Measurements from ENCODE around the gene SLX4IP.

Gene SLX4IP

DNA sequence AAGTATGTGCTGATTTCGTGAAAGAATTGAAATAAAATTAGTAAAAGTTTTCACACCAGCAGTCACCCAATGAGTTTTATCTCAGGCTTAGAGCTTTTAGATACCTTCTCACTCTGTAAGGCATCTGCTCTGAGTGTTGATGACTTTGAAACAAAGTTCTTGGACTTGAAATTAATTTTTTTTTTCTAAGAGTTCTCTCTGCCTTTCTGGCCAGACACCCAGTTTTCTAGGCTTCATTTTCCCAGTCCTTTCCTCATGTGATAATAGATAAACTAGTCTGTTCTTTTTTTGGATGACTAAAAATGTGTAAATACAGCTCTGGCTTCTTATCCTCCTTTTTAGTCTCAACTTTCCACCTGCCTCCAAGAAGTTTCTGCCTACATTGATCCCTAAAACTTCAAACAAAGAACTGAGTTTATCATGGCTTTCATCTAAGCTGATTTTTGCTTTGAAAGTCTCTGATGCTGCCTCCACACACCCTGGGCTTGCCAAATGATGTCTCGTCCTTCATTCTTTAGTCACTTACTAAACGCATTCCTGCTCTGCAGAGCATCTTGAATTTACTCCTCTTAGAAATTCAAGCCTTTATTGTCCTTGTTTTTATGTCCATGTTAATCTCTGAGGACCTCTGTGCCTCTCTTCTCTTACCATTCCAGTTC is 32.7 kb downstream of the SLX4IP start:
- DNase-seq: no peak

DNA sequence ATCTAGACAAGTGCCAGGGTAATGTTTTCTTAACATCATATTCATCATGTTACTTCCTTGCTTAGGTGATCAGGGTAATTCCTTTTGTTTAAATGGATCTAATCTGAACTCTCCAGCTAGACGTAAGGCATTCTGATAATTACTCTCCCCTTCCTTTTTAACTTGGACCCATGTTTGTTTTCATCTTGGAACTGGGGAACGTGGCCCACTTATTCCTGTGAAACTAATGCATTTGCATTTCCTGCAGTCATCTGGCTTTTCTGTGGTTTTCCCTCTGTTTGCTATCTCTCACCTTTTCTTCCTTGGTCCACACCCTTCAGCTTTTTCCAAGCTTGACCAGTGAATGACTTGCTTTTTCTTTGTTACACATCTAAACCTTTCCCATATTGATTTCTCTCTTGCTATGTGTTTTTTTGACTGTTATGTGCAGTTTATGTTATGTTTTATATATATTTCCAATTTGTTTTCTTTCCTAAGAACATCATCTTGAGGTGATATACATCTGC is 33.3 kb downstream of the SLX4IP start:
- no peak for DNase-seq

DNA sequence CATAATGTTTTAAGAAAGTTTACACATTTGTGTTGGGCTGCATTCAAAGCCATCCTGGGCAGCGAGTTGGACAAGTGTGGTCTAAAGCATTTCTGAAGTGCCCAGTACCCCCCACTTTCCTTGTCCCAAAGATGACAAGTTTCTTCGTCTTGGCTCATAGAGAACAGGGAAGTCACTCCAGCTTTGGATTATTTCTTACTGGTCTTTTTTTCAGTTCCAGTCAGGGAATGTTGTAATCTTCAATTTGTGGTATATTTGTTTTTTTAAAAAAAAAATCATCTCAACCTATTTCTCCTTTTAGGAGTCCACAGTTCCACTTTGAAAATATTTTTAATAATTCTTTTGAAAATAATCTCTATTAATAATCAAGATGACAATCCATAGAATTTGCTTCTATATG is 34.0 kb downstream of the SLX4IP start:
- DNase-seq: no peak

DNA sequence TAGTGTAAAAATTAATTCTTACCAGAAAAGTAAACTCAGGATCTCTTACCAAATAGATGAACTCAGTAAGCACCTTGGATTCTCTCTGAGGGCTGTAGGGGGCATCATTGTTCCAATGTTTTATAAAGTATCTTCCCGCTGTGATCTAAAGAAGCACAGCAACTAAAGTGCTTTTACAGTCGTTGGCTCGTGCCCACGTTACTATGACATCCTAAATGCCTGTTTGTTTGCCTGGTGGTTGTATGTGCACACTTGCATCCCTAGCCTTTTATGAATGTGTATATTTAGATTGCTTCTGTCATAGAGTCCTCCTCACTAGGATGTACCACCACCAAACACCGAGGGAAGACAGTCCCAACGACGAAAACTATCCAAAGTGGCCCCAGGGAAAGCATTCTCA is 34.5 kb downstream of the SLX4IP start:
- peak; percentile 84 for DNase-seq

DNA sequence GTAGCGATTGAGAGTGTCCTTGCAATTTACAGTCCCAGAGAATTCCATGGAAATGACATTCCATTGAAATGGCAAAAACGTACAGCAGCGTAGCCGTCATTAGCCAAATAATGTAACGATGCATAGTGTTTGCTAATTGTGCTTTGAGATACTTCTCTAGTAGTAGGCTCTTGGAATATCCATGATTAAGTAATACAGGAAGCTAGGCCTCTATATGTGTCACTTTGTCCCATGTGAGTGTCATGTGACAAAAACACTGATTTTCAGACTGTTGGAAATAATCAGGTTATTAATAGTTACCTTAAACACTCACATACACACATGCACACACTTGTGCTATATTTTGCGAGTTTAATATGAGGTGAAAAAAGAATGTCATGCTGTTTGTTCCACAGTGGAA is 35.2 kb downstream of the SLX4IP start:
- no peak for DNase-seq

DNA sequence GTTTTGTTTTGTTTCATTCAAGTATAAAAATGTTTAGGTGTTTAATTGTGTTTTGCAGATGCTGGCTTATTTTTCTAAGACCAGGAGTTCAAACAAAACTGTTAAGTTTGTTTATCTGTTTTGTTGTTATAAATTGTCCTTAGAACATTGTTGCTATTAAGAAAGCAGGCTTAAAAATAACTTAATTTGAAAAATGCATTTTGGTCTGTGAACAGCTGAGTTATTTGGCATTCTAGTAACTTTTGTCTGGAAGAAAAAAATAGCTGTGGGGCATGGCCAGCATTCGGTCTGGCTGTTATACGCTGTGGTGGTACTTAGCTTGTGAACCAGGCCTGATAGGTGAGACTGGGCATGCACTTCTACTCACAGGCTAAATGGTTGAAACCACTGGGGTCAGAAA is 37.8 kb downstream of the SLX4IP start:
- DNase-seq: no peak

DNA sequence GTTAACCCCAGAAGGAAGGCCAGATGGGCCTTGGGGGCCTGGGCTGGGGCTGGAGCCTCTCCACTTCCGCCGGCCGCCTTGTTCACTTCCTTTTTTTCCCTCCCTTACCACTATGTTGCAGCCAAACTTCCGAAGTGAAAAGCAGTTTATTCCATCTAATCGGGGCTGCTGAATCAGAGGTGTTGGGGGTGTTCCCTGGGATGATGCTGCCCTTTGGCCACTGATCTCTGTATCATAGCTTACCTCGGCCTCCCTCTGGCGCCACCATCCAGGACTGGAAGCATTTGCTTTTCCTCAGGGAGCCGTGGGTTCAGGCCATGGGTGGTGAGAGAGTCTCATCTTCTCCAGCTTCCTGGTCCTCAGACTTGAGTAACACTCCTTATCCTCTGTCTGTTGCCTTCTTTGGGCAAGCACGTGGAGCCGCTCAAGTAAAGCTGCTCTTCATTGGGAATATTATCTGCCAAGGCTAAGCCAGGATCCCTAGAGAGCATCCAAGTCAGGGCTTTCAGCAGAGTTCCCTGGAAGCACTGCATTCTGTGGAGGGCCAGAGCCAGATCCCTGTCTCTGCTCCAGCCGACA is 39.6 kb downstream of the SLX4IP start:
- no peak for DNase-seq

DNA sequence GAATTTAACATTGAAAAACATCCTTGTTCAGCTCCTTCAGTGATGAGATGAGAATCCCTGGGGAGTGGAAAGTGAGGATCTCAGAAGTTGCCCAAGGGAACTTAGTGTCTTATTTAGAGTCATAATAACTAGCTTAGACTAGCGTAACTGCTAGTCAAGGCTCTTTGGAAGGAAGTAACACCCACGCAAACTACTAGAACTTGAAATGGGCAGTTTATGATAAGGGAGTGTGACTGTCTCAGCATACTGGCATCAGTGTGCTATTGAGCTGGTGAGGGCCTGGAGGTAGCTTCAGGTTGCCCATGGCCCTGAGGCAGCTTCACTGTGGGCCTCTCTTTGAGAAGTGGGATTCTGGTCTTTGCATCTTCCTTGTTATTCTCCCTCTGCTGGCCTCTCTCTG is 40.1 kb downstream of the SLX4IP start:
- DNase-seq: no peak

DNA sequence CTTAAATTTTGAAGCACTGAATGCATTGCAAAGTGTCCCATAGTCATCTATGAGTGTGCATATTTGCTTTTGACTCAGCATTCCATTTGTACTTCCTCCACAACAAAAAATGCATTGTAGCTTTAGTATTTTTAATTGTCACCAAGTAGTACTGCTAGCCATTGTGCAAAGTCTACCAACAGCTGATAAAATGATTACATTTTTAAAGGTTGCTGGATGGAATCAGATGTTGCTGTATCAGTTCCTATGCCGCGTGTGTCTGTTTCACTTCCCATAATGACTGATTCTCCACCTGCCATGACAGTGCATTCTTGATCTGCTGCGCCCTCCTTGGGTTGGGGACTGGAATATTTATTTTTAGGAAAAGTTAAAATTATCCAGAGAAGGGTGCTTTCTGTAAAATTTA is 41.2 kb downstream of the SLX4IP start:
- peak; percentile 34 for DNase-seq

DNA sequence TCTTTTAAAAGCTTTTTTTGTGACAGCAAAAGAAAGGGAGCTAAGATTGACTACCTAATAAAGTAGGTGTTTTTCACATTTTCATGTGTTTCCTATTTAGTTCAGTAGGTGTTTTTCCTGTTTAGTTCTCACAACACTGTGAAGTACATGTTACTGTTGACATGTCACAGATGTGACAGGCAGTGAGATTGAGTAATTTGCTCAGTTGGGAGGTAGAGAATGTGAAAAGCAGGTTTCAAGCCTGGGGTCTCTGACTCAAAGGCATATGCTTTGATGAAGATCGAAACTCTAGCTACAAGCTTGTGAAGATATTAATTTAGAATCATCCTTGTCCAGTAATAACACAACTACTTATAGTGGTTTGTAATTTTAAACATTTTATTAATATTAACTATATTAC is 43.1 kb downstream of the SLX4IP start:
- DNase-seq: no peak

DNA sequence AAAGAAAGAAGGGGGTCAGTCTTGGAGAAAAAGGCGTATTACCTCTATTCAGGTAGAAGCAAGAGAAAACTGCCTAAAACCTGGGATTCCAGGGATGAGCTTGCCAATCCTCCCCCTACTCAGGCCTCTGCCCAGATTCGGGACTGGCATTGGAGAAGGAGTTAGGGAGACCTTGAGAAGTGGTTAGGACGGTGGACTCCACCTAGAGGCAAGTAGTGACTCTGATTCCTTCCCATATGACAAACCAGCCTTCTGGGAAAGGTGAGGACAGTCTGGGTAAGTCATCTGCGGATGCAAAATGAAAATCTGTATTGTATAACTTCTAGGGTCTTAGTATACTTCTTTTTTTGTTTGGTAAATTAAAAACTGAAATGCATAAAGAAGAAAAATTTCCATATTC is 43.8 kb downstream of the SLX4IP start:
- DNase-seq: no peak

DNA sequence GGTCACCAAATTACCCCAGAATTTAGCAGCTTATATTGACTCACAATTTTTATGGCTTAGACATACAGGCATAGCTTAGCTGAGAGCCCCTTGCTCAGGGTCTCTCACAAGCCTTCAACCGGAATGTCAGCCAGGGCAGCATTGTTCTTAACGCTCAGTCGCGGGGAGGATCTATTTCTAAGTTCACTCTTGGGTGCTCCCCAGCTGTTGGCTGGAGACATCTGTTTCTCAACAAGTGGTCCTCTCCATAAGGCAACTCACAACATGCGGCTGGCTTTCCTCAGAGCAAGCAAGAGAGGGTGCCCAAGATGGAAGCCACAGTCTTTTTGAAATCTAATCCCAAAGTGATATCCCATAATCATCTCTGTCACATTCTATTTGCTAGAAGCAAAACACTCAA is 46.6 kb downstream of the SLX4IP start:
- DNase-seq: no peak

DNA sequence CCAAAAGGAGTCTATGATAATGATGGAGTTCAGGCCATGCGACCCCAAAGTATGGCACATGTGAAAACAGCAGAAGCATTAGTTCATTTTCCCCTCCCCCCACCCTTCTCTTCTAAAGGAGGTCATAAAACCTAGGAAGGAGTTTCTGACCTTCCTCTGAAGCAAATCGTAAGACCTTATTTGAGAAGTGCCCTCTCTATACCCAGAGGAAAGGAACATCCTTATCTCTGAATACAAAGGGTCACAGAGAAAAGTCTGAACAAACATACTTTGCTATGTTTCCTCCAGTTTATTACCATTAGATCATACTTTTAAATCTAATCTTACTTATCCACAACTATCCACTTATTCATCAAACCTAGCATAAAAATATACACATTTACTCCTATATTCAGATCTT is 48.6 kb downstream of the SLX4IP start:
- no peak for DNase-seq

DNA sequence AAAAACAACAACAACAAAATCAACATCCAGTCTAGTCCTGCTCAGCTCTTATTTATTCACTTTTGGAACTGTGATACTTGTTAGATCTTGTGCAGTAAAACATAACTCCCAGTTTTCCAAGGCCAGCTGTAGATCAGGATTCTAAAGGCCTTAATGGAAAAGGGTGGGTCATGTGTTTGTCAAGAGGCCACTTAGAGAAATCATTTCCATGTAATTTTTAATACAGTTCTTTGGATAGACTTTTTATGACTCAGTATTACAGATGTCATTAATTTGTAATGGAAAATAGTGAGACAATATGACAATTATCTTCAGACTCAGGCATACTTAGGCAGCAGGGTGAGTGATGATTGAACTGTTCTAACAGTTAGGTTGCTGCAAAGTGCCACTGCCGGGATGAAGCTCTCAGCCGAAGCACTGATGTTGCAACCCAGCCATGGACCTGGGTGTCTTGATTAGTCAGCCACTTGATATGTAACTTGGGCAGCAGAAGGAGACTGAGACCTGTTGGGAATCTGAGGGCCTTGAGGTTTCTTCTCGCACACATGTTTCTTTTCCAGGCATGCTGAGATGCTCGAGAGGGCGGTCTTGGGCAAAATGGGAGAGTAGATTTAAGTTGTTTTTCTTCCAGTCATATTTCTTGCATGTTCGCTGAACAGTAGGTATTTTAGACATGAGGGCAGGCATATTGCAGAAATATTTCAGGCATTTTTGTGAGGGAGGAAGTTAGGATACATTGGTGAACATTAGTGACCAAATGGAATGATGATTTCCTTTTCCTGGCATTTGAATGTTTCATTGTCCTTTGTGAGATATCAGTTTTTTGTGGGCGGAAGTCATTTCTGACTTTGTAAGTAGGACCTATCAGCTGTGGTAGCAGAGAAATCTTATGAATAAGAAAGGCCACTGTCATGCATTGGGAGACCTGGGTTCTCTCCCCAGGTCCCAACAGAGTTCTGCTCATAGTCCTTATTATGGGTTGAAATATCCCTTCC is 52.3 kb downstream of the SLX4IP start:
- peak; percentile 47 for DNase-seq

DNA sequence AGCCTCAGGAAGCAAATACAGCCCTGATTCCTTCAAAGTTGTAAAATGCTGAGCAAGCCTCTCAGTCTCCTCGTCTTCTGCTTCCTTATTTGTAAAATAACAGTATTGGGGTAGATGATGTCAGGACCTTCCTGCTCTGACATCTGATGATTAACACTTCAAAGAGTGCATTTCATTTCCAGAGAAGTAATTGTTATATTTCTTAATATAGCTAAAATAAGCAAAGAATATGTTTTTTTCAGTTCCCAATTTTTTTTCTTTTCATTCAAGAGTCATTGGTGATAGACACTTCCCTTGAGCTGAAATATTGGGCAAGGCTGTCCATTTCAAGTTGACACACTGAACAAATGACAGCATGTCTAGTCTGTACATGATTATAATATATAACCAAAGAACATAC is 53.4 kb downstream of the SLX4IP start:
- DNase-seq: no peak

DNA sequence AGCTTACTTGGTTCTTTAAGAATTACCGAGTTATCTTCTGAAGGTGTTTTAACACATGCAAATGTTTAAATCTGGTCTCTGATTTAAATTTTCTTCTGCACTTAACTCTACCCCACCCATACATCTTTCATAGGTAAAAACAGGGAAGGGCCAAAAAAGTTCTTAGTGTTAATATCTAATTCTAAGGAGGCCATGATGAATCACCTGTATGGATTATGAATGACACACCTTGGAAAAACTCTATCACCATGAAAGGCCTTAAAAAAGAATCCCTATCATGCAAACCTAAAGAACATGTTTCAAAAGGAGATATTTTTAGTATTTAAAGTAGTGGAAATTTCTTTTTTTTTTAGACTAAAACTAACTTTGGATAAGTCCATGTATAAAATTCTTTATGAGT is 54.7 kb downstream of the SLX4IP start:
- DNase-seq: no peak

DNA sequence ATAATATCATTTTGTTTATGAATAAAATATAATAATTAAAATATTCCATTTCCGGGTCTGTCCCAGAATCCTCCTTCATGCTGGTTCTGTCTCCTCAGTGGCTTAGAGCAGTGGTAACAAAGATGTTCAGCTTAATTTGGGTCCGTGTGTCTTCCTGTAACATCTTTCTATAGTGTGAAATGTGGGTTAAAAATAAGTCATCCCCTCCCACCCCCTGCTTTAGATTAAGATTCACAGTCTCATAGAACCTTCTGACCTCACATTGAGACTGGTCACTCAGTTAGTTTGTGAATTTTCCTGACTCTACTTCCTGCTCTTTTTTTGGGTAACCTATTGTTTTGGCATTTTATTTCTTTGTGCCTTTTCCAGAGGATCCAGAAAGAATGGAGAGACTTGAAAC is 55.2 kb downstream of the SLX4IP start:
- DNase-seq: no peak

DNA sequence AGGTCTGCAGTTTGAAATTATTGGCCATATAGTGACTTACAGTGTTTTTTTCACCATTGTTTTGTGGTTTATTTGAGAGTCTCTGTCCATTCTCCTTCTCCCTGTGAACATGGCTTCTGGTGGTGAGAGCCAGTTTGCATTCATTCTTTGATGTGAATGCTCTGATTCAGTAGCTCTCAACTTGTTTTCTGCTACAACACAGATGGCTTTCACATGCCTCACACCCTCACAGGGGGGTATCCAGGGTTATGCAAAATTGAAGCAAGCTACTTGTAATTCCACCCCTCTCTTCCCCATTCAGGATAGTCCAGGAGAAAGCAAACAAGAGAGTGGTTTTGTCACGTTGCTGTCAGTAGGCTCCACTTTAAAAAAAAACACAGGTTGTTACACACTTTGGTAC is 55.6 kb downstream of the SLX4IP start:
- no peak for DNase-seq

DNA sequence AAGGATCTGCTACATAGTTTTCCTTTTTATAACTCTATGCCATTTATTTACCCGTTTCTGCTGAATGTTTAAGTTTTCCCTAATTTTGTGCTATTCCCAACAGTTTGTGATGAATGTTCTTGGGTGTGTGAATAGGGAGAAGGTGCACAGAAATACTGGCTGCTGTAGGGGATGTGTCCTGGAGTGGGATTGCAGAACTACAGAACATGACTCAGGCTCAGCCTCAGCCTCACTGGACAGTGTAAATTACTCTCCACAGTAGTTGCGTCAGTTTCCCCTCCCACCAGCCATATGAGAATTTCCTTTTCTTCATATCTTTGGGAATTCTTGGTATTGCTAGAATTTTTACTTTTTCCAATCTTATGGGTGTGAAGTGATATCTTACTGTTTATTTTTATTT is 57.0 kb downstream of the SLX4IP start:
- DNase-seq: peak; percentile 54

DNA sequence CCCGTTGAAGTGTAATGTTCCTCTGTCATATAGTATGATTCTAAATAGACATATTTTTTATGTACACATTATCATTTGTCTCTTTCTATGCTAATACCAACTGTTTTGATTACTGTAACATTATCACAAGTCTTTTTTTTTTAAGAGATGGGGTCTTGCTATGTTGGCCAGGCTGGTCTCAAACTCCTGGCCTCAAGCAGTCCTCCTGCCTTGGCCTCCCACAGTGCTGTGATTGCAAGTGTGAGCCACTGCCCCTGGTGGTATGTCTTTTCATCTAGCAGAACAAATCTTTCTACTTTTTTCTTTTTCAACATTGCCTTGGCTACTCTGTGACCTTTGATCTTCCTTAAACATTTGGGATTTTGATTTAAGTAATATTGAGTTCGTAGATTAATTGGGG is 57.7 kb downstream of the SLX4IP start:
- no peak for DNase-seq

DNA sequence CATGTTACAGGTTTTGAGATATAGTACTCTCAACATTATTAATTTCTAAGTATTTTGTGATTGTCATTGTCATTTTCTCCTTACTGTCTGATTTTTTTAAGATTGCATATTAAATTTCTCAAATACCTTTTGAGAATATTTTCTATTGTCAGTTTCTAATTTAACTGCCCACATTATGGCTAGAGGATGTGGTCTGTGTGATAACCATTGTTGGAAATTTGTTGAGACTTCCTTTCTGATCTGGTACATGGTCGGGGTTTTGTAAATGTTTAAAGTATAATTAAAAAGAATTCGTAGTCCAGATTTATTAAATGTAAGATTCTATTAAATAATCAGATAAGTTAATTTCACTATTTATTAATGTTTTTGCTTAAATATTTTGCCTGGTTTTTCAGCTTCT is 60.1 kb downstream of the SLX4IP start:
- no peak for DNase-seq

DNA sequence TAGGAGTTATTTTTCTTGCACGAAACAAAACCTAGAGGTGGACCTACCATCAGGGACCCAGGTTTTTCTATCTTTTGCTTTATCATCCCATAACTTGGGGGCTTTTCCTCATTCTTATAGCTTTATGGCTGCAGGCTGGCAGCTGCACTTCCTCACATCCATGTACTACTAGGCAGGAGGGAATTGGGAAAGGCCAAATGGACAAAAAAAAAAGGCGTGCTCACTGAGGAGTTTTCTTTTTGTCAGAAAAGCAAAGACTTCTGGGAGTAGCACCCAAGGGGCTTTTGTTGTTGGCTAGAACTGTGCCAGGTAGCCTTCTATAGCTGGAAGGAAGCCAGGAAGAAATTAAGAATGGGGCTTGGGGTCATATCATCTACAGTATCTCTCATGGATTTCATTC is 61.4 kb downstream of the SLX4IP start:
- DNase-seq: no peak

DNA sequence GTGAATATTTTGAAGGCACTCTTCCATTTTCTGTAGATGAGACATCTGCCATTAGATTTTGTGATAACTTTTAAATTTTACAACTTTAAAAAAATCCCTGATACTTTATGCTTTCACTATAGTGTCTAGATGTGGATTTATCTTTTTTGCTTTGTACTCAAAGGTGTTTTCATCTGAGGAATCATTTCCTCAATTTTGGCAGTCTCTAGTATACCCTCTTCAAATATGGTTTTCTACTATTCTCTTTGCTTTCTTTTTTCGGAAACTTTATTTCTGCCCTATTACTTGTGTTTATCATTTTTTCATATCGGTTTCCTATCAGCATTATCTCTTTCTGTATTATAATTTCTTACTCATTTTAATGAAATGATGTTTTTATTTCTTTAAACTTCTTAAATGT is 62.2 kb downstream of the SLX4IP start:
- no peak for DNase-seq

DNA sequence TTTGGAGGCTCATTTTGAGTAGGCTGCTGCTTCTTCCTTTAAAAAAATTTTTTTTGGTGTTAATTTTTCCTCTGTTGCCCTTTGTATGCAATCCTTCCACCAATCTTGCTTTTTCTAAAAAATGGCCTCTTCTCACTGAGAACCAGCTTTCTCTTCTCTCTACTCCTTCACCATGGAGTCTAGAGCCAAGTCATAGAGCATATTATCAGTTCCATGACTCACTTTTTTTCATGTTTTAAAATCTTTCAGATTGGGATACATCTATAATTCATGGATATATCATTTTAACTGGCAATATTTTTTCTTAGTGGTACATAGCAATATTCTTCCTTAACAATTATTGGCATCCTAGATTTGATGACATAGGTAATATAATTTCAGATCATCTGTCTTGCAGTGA is 62.7 kb downstream of the SLX4IP start:
- no peak for DNase-seq

Data from fibroblast of skin of right quadriceps (primary cell).